ENCODE measurements around the gene MAGEE1.
A peak's percentile ranks its signal among the peaks of the same experiment; 100 is the strongest.

MAGEE1 gene, protein sequence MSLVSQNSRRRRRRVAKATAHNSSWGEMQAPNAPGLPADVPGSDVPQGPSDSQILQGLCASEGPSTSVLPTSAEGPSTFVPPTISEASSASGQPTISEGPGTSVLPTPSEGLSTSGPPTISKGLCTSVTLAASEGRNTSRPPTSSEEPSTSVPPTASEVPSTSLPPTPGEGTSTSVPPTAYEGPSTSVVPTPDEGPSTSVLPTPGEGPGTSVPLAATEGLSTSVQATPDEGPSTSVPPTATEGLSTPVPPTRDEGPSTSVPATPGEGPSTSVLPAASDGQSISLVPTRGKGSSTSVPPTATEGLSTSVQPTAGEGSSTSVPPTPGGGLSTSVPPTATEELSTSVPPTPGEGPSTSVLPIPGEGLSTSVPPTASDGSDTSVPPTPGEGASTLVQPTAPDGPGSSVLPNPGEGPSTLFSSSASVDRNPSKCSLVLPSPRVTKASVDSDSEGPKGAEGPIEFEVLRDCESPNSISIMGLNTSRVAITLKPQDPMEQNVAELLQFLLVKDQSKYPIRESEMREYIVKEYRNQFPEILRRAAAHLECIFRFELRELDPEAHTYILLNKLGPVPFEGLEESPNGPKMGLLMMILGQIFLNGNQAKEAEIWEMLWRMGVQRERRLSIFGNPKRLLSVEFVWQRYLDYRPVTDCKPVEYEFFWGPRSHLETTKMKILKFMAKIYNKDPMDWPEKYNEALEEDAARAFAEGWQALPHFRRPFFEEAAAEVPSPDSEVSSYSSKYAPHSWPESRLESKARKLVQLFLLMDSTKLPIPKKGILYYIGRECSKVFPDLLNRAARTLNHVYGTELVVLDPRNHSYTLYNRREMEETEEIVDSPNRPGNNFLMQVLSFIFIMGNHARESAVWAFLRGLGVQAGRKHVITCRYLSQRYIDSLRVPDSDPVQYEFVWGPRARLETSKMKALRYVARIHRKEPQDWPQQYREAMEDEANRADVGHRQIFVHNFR

DNA sequence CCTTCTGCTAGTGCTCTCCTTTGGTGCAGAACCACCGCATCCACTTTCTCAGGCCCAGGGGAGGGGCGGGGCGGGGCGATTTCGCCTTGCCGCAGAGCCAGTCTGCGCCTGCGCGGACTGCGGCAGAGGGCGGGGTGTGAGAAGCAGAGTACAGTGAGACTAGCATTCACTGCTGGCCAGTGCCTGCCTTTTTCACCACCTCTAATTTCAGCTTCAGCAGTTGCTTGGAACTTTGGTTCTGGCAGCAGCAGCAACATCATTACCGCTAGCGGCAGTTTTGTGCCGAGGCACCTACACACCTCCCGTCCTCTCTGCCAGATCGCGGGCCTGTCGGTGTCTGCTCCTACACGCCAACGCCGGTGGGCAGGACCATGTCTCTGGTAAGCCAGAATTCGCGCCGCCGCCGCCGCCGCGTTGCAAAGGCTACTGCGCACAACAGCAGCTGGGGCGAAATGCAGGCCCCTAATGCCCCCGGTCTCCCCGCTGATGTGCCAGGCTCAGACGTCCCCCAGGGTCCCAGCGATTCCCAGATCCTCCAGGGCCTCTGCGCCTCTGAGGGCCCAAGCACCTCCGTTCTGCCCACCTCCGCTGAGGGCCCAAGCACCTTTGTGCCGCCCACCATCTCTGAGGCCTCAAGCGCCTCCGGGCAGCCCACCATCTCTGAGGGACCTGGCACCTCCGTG, at the start of gene MAGEE1:
Gene MAGEE1, plus strand, starts transcription at position 151 of the 683 bp plus-strand sequence. Its CDS starts 221 bp downstream, at position 372.
- DNase-seq: peak; percentile 83

DNA sequence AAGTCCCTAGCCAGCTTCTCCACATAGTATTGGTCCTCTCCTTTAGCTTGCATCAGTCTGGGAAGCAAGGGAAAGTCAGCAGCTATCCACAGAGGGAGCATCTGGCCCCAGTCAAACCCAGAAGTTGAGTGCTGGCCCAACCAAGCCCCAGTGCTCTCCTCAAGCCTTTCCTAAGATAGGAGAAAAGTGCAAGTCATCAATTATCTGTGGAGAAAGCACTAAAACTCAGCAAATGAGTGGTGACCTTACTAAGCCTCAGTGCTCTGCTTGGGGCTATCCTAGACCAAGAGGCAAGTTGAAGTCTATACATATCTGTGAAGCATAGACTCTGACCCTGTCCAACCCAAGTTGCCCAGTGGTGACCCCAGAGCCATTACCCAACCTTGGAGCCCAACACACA, 28.5 kb upstream of the MAGEE1 start:
- DNase-seq: no peak

DNA sequence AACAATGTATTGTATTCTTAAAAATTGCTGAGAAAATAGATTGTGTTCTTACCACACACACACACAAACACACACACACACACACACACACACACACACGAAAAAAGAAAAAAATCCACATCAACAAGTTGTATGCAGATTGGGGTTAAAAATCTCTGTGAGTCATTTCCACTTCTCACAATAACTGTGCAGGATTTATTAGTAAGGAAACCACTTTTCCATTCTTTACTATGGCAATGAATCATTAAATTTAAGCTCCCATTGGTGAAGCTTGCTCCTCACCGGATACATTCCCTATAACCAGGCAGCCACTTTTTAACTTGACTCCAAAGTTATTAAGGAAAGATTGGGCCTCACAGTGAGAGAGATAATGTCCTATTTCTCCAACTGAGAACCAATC, 19.7 kb upstream of the MAGEE1 start:
- no peak for DNase-seq

DNA sequence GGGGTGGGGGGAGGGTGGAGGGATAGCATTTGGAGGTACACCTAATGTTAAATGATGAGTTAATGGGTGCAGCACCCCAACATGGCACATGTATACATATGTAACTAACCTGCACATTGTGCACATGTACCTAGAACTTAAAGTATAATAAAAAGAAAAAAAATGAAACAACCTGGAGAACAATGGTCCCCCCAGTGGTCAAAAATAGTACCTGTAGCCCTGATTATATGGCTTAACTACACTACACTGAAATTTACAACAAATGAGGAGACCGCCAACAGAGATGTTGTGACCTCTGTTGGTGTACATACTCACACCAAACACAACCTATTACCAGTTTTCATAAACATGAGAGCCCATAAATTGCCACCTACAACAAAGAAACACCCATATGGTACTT, 7.3 kb upstream of the MAGEE1 start:
- no peak for DNase-seq

DNA sequence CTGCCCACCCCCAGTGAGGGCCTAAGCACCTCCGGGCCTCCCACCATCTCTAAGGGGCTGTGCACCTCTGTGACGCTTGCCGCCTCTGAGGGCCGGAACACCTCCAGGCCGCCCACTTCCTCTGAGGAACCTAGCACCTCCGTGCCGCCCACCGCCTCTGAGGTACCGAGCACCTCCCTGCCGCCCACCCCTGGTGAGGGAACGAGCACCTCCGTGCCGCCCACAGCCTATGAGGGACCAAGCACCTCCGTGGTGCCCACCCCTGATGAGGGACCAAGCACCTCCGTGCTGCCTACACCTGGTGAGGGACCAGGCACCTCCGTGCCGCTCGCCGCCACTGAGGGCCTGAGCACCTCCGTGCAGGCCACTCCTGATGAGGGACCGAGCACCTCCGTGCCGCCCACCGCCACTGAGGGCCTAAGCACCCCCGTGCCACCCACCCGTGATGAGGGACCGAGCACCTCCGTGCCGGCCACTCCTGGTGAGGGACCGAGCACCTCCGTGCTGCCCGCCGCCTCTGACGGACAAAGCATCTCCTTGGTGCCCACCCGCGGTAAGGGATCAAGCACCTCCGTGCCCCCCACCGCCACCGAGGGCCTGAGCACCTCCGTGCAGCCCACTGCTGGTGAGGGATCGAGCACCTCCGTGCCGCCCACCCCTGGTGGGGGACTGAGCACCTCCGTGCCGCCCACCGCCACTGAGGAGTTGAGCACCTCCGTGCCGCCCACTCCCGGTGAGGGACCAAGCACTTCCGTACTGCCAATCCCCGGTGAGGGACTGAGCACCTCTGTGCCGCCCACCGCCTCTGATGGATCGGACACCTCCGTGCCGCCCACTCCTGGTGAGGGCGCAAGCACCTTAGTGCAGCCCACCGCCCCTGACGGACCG, 977 bp downstream of the MAGEE1 start:
- DNase-seq: no peak

DNA sequence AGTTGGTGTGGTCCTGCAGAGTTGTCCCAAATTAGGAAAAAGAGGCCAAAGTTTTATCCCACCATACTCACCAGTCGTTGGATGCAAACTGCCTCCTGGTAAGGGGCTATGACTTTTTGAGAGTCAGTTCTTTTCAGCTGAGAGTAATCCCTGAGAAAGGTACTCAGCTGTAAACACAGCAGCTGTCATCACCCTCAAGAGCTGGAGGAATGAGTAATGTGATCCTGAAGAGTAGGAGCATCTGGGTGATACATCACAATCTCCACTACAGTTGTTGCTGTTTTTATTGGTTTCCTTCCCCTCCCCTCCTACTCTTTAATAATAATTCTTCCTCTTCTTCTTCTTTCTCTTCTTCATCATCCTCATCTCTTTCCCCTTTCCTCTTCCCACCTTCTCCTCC, 5.7 kb downstream of the MAGEE1 start:
- DNase-seq: no peak

DNA sequence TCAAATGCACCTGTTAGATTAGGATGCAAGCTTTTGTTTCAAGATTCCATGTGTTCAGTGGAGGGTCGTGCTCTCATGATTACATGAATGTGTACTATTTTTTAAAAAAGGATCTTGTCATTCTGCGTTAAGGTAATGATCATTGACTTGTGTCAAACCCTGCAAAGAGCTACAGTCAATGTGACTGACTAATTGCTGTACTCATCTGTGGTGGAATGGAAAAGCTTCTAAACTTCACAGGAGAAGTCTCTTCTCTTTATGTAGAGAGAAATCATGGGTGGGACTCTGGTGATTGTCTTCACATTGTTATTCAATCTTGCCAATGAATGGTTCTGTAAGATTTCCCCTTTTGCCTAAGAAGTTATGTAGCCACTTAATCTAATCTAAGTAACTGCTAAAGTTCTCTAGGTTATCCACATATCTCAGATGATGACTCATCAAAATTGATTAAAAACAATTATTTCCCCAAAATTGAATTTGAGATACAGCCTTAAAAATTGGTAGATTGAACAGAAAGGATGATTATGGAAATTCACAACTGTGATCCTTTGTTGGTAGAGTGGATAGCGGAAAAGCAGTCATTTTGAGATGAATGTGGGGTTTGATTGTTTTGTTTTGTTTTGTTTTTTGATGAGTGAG, 6.7 kb downstream of the MAGEE1 start:
- DNase-seq: no peak

DNA sequence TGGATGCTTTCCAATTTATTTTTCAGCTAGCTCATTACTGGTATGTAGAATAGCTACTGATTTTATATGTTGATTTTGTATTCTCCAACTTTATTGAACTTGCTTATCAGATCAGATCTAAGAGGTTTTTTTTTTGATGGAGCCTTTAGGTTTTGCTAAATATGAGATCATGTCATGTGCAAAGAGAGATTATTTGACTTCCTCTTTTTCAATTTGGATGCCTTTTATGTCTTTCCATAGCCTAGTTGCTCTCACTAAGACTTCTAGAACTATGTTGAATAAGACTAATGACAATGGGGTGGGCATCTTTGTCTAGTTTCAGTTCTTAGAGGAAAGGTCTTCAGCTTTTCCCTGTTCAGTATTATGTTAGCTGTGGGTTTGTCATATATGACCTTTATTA, 11.7 kb downstream of the MAGEE1 start:
- DNase-seq: no peak

DNA sequence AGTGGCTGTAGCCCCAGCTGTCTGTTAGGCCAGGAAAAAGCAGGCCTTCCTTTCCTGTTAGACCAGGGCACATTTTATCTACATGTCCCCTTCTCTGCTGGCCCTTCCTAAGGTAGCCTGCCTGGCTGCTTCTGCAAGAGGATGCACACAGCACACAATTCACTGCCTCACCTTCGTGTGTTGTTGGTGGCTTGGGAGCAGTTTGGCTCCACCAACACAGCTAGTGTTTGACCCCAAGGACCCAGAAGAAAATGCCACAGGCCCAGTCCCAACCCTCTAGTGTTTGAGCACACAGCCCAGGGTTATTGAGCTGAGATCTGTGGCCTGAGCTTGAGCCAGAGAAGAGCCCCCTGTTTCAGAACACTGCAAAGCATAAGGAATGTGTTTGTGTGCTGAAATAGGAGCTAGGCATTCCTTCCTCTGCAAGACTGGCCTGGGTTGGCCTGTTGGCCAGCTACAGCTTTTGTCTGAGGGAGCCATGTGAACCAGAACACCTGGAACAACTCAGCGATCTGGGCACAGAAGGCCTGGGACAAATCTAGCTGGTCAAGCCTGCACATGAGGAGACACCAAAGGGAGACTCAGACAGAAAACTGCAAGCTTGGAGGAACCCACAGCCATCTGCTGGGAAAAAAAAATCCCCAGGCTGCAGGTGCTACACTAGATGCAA, 26.4 kb downstream of the MAGEE1 start:
- no peak for DNase-seq

DNA sequence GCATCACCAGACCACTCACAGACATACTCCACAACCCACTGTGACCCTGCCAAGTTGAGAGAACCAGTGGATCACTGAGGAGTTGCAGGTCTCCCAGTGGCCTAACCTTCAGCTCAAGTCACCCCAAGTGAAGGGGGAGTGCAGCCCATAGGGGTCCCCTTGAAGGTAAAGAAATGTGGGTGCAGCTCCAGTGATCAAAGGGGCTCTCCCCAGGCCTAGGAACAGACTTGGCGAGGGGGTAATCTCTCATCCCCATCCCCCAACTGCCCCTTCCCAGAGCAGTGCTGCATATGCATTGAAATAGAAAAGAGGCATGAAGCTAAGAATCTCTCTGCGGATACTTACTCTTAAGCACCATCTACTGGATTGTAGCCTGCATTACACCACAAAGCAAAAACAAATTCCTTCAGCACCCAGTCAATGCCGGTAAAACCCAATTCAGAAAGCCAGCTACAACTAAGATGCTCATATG, 27.0 kb downstream of the MAGEE1 start:
- no peak for DNase-seq

DNA sequence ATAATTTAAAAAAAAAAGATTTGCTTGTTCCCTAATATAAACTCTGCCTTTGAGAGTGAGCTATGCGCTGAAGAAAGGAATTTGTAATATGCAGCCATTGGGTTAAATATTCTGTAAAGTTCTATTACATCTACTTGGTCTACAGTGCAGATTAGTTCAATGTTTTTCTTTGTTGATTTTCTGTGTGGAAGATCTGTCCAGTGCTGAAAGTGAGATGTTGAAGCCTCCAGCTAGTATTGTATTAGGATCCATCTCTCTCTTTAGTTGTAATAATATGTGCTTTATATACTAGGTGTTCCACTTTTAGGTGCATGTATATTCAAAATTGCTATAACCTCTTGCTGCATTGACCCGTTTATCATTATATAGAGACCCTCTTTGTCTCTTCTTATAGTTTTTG, 49.8 kb downstream of the MAGEE1 start:
- DNase-seq: no peak

Data from activated CD8-positive, alpha-beta memory T cell treated with anti-CD3 and anti-CD28 coated beads, Interleukin-2, amount 50 U/mL, for 48 hours (primary cell).